Caki2 (cell line): ENCODE measurements around the gene TTYH2. TPM values are rescaled to one million over a fixed set of nuclear protein-coding genes. Genes with fewer than 3 reads are reported as not detected.

Experiments
- DNase-seq: peaks from one replicate; pipeline ENCODE4 v3.0.0-alpha.2; 2015; ENCODE audit warnings: low read depth
- in situ Hi-C: cut with HindIII; loops from 2 replicates; pipeline ENCODE4 v1.10.0; 2016; ENCODE audit warnings: low sequenced_read_pairs, low pct_unique_long_range_greater_than_20kb, mixed read lengths
- total RNA-seq: library from RNA; depleted of rRNA; stranded (reverse); fragments of >200 nt; shearing (Covaris generic); gene quantifications from 2 replicates; pipeline ENCODE4 v1.2.3, GENCODE V29; 2014; ENCODE audit warnings: low replicate concordance

The TTYH2 gene
- total RNA-seq, 1 experiment from 2014 or later: 13.3 TPM

DNA sequence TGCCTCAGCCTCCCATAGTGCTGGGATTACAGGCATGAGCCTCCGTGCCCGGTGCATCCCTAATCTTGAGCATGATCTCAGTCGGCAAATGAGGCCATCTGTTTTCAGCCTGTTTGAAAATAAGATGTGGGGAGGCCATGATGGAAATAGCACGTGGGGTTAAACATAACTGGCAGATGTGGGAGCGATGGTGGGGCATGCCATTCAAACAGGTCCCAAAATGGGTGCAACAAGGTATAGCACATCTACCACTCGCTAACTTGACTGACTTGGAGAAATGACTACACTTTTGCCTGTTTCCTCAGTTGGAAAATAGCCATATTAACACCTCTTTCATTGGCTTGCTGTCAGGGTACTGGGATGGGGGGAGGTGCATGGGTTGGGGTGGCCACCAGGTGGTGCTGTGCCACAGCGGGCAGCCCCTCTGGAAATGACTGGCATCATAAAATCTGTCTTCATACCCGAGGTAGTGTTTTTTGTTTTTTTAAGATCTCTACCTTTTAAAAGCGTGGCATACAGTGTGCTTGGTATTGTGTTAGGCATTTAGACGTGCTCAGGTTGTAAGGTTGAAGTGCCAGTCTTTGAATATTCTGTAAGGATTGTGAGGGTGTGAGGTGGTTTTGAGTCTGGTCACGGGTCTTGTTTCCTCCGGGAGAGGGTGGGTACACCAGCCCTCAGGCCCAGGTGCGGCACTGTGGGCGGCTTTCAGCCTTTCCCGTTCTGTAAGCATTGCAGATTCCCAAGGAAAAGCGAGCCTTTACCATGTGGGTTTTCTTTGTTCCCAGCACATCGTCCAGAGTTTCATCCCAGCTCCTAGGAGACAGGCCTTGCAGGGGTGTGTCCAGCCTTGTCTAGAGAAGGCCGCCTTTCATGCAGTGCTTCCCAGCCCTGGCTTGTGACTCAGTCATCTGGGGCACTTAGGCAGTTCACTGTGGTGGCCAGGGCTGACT, 2.9 kb upstream of the TTYH2 start:
- in situ Hi-C loops: no loop called here
- peak; percentile 72 for DNase-seq

DNA sequence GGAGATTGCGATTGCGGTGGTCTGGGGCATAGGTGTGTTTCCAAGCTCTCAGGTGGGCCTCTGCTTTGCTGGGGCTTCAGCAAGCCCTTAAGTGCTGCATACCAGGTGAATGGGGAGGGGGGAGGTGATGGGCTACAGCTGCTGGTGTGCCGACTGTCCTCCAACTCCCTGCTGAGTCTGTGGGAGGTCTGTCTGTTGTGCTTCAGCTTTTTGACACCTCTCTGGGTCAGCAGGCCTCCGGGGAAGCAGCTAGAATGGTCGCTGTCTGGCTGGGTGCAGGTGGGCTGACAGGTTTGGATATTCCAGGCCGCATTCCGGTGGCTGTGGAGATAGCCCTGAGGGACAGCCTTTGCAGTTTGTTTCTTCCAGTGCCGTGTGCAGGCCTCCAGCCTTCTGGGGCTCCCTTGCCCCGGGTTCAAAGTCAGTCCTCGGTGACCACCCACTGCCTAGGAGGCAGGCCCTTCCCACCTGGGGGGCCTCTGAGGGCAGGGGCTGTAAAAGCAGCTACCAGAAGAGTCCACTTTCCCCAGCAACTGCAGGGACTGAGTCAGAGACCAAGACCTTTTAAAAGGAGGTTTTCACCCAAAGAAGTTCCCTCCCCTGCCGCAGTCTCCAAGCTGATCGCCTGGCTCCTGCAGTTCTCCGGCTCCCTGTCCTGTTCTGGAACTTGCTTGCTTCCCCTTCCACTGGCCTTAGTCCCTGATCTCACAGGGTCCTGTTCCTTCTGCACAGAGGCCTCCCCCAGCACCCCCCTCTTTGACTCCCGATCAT, 2.0 kb upstream of the TTYH2 start:
- DNase-seq: no peak
- in situ Hi-C loops: no loop called here

DNA sequence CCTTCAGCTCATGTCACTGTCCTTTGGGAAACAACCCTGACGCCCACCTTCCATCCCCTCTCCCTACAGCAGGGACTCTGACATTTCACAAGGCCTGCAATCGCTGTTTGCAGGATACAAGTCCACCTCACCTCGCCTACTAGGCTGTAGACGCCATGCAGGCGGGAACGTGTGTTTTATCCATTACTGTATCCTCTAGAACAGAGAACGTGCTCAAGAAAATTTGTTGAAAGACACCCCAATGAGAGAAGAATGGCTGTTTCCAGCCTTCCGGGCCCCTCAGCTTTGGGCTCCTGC, 1.5 kb upstream of the TTYH2 start:
- in situ Hi-C loops: no loop called here
- DNase-seq: no peak

DNA sequence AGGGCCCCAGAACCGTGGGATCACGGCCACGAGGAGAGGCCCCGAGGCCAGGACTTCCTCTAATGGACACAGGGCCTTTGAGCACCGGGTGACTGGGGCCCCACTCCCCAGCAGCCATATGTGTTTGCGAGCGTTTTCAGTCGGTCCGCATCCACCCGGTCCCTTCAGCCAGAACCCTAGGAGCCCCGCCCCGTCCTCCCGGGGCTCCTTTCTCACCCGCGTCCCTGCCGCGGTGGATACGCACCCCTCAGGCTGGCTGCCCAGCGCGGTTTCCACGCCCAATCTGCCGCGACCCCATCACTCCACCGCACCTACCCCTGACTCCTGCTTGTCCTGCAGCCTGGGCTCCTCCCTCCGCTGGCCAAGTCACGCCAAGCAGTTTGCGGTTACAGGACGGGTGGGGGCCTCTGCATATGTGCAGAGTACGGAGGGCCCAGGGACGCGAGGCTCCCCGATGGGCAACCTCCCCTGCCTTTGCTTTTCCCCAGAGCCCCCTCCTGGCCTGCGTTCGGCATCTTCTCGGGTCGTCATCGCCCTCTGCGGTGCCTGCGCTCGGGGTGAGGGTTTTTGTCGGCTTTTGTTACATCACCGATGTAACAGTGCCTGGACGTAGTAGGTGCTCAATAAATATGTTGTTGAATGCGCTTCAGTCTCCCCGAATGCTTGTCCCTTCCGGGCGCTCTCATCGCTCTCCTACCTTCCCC, 1.0 kb upstream of the TTYH2 start:
- DNase-seq: no peak
- in situ Hi-C loops: no loop called here

DNA sequence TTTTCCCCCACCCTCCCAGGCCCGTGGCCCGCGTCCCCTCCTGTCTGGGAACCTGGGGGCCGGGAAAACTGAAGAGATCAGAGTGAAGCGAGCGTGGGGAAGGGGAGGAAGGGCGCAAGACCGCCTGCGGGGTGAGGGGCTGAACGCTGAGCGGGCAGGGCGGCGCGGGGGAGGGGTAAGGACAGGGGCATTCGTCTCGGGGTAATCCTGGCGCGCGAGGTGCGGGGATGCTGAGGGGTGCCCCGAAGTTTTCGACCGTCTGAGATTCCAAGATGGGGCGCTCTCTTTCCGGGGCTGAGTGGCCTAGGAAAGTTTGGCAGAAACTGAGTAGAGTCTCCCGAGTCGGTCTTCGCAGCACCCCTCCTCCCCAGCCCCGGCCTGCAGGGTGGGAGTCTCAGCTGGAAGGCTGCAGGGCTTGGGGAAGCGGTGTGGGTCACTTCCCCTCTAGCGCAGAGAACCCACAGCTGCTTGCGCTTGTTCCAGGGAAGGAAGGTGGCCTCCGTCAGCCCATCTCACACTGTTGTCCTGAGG, 555 bp downstream of the TTYH2 start:
- no peak for DNase-seq
- in situ Hi-C loops: no loop called here

DNA sequence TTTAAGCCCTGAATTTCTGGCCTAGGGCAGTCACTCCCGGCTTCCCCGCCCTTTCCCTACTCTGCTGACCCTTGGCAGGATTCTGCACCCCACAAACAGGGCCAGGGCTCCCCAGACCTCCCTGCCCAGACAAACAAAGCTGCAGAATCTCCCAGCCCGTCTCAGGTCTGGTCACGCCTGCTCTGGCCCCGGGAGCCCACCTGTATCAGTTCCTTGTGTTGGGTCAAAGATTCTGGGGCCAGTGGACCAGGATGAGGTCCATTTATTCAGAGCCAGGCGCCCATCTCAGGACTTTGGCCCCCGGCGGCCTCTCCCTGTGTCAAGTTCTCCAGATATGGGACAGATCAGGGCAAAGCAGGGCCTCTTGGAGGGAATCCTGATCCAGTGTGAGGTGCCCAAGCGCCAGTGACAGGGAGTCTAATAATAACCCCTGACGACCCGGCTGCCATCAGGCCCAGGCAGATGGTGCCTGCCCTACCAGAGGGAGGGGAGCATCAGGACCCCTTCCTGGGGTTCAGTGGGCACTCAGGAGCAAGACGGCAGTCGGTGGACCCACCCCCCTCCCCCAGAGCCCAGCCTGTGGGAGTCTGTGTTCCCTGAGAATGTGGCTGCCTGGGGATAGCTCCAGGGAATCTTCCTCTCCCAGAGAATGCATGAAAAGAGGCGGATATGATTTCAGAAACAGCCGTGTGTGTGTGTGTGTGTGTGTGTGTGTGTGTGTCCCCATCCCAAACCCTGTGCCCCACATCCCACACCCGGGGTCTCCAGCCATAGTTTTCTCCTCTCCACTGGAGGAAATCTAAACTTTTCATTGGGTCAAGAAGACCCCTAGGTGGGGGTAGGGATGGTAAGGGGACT, 1.3 kb downstream of the TTYH2 start:
- in situ Hi-C loops: no loop called here
- DNase-seq: no peak

DNA sequence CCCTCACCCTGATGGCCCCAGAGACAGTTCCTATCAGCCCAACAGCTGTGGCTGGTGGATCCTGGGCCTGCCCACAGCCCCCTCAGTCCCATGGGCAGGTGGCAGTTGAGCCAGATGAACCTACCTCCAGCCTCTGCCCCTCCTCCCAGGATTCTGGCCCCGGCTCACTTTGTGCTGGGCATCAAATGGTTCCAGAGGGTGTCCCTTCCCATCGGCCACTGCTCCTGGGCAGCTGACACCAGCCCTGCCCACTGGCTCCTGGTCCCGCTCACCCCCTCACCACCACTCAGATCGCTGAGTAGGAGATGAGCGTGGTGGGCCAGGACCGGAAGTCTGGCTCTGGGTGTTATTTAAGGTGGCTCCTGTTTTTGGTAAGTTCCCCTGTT, 2.0 kb downstream of the TTYH2 start:
- in situ Hi-C loops: no loop called here
- DNase-seq: no peak

DNA sequence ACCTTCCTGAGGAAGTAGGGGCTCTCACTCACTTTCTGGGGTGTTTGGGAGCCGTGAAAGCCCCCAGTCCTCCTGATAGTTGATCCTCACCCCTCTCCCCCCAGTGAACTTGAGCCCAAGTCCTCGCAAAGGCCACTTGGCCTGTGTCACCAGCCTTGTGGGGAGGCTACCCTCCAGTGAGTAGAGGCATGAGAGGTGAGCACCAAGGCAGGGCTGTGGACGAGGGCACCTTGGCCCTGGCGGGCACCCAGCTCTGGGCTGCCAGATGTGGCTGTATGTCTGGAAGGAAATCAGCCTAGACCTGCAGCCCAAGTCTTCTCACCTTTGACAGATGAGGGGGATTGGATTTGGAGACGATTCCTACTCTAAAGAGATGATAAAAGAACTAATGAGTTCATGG, 3.1 kb downstream of the TTYH2 start:
- no peak for DNase-seq
- in situ Hi-C loops: no loop called here

DNA sequence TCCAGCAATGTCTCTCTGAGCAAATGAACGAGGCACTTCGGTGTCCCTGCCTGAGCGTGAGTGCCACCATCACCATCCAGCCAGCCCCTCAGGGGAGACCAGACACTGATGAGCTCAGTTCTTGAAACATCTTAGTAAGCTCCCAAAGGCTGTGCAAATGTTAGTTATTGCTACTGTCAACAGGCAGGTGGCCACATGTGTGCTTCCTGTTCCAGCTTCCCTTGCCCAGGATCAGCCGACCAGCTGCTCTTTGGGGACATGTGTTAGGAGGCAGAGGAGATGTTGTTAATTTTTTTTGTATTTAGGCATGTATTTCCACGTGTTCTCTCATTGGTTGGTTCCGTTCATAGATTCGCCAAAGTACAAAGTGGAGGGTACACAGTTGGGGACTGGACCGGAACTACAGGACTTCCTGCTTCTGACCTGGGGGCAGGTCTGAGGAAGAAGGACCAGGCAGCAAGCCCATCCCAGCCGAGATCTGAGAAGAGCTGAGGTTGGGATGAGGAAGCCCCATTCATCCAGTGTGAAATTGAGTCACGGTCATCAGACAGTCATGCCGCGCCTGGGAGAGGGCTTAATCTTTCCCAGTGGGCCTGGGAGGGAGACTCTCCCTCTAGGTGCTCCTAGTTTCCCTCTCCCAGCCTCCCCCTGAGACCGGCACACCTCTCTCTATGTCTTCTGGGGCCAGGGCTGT, 3.8 kb downstream of the TTYH2 start:
- in situ Hi-C loops: no loop called here

DNA sequence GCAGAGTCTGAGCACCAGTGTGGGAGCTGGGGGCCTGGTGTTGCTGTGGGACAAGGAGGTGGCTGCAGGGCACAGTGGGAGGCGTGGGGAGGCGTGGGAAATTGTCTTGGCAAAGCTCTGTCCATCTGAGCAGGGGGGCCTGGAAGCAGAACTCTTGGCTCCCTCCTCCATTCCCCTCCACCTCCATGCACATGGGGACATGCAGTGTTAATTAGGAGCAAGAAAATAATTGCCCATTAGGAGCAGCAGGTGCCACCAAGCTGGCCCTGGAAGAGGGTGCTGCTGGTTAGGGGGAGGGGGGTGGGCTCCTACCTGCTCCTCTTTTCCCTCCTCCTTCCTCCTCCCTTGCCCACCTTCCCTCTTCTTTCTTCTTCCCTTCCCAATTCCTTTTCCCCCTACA, 4.5 kb downstream of the TTYH2 start:
- DNase-seq: no peak
- in situ Hi-C loops: no loop called here

More for the DNA sequence above, 3.8 kb downstream of the TTYH2 start:
- no peak for DNase-seq

DNA sequence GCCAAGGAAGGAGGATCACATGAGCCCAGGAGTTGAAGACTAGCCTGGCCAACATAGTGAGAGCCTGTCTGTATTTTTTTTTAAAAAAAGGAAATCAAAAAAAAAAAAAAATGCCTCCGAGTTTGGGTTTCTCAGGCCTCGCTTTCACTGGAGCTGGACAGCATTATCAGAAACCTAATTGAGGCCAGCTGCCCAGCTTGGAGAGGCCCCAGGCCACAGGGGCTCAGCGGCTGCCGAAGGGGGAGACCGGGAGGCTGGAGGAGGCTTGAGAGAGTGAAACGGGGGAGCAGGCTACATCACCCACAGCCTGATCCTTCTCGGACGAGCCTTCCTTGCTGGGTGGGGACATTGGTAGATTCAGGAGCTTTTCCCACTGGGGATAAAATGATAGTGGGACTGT, 5.1 kb downstream of the TTYH2 start:
- in situ Hi-C loops: no loop called here
- no peak for DNase-seq

DNA sequence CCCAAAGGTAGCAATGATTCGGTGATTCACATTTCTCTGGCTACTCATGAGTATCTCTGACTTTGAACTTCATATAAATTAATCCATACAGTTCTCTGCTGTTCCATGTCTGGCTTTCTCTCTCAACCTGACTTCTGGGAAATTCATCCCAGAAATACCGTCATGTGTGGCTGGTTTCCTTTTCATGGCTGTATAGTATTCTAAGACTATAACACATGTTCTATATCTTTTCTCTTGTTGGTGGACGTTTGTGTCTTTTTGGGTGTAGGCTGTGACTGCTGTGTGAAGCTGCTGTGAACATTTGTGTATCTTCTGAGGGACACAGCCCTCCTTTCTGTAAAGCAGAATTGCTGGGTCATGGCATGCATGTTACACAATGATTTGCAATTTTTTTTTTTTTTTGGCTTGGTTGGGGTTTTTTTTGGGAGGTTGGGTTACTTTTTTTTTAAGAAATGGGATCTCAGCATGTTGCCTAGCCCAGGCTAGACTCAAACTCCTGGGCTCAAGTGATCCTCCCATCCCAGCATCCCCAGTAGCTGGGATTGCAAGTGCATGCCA, 6.3 kb downstream of the TTYH2 start:
- in situ Hi-C loops: no loop called here
- DNase-seq: no peak

DNA sequence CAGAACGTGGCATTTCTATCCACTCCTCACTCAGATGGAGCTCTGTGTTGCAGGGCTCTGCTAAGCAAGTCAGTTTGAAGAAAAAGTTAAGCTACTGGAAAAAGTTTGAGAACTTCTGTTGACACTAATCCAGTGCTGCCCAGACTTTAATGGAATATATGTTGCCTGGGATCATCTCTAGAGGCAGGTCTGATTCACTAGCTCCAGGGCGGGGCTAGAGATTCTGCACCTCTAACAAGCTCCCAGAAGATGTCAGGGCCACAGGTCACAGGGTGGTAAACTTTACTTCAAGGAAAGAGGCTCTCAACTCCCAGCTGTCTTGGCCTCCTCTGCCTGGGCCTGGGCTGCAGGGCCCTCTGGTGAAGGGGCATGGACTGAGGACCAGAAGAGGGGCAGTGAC, 6.8 kb downstream of the TTYH2 start:
- DNase-seq: no peak
- in situ Hi-C loops: no loop called here

DNA sequence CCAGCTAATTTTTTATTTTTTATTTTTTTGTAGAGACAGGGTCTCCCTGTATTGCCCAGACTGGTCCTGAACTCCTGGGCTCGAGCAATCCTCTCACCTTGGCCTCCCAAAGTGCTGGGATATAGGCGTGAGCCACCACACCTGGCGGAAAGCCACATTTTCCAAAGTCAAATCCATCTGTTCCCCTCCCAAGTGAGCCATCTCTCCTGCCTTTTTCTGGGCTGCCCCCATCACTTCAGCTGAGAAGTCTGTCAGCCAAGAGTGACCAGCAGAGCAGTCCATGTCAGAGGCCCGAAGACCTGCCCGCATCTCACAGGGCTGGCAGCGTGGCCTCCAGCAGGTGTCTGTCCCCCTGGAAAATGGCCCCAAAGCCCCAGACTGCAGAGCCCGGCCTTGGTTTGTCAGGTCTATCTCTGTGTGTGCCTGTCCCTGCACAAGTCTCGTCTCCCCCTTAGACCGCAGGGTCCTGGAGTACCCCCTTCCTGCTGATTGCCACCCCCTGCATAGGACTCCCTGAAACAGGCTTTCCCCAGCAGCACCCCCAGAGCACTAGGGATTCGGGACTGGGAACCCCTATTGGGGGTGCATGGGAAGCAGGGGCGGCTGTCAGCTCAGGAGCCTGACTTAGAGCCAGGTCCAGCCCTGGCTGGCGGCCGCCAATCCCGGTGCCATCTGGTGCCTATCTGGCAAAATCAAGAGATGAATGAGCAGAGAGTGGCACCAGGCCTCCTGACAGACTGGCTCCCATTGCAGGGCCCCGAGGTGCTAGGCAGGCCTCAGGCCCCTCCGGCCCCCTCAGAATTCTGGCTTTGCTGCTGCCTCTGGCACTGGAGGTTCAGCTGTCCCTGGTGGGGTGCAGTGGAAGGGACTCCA, 7.8 kb downstream of the TTYH2 start:
- in situ Hi-C loops: no loop called here
- DNase-seq: no peak

DNA sequence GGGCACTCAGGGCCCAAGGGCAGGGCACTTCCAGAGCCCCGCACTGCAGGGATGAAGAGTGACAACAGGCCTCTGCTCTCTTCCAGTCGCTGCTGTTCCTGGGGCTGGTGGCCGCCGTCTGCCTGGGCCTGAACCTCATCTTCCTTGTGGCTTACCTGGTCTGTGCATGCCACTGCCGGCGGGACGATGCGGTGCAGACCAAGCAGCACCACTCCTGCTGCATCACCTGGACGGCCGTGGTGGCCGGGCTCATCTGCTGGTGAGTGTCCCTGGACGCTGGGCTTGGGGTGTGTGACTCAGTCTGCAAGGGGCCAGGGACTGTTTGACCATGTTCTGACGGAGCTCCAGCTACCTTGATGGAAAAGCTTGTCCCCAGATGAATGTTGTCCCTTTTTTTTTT, 9.0 kb downstream of the TTYH2 start:
- no peak for DNase-seq
- in situ Hi-C loops: no loop called here

DNA sequence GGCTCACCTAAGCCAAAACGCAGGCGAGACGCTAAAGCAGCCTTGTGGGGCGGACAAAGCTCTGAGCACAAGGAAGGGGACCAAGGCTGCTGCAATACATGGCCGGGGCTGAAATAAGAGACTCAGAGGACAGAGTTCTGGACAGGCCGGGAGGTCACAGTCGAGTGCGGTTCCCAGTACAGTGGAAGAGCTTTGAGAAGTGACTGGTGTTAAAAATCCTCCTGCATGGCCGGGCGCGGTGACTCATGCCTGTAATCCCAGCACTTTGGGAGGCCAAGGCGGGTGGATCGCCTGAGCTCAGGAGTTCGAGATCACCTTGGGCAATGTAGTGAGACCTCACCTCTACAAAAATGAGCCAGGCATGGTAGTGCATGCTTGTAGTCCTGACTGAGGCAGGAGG, 10.5 kb downstream of the TTYH2 start:
- in situ Hi-C loops: no loop called here
- DNase-seq: no peak
